GM21619 (cell line): Measurements from ENCODE around the gene CYLD.

Experiments used
- ATAC-seq: cut with Tn5 transposase; IDR thresholded peaks from one replicate; pipeline ENCODE4 v1.9.1; 2021; ENCODE audit not compliant: unreplicated experiment

CYLD gene

DNA sequence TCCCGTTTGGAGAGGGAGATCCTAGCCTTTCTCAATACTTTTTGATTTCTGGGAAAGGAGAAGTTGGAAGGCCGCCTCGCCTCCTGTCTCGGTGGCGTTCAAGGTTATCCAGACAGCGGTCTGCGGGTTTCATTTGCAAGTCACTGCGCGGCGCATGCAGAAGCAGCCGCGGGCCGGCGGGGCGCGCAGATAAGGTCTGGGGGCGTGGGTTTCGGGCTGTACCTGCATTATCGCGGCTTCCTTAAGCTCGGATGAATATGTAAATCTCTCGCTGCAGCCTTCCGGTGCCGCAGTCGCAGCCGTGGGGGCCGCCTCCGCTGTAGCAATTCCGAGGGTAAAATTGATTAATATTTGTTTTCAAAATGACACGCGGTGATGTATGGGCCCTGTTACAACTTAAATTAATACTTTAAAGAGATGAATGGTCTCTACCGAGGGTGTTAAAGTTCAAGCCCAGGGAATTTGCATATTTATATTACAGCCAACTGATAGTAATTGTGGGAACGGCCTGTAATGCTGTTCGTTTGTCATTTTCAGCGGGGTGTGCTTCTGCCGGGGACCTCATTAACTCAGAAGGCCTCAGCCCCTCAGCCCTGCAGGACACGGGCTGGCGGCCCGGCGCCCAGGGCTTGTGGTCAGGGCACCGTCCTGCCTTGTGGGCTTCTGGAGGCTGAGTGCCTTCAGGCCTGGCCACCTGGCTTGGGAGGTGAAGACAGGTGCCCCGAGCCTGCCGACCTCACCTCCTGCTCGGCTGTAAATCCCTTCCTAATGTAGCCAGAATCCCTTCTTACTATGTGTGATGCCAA is 99.4 kb downstream of the CYLD start:
- no peak for ATAC-seq

DNA sequence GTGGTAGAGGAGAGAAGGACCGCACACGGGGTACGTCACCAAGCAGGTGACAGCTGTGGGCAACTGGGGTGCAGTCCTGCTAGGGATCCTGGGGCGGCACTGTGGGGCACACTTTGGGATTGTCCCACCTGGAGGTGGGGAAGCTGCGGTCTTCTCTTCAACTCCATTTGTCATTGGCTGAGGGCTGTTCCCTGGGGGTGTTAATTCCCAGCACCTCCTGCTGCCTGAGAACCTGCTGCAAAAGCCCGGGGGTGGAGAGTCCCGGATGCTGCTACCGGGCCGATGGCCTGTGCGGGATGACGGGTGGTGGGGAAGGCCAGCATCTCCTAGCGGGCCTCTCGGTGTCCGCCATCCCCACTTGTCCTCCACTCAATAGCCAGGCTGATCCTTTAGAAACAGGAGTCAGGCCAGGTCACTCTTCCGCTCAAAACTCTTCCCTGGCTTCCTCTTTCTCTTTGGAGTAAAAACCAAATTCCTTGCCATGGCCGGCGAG is 100.2 kb downstream of the CYLD start:
- ATAC-seq: no peak

DNA sequence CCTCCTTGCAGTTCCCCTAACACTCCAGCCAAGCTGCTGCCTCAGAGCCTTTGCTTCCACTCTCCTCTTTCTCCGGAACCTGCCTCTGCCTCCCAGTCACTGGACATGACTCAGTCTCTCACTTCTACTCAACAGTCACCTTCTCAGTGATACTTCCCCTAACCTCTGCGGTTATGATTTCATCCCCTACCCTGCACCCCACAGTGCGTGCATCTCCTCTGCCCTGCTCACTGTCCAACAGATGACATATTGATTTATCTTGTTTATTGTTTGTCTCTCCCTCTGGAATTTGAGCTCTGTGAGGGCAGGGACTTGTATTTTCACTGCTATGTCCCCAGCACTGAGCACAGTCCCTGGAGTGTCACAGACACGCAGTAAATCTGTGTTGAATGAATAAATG is 100.7 kb downstream of the CYLD start:
- no peak for ATAC-seq

DNA sequence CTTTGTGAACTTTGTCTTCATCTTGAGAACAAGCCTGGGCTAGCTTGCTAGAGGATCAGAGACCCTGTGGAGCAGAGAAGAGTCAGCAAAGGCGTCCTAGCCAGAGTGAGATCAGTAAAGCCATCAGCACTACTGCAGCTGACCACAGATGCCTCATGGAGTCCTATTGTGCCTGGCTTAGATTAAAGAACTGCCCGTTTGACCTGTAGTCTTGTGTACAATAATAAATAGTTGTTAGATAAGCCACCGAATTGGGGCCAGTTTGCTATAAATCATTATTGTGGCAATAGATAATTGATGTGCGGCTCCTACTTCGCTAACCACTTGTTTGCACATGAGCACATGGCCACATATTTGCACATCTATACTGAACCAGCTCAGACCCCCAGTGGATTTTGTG is 103.0 kb downstream of the CYLD start:
- ATAC-seq: no peak

GRCh38 chr16:50845296-50845695 is 103.4 kb downstream of the CYLD start:
- ATAC-seq: no peak

DNA sequence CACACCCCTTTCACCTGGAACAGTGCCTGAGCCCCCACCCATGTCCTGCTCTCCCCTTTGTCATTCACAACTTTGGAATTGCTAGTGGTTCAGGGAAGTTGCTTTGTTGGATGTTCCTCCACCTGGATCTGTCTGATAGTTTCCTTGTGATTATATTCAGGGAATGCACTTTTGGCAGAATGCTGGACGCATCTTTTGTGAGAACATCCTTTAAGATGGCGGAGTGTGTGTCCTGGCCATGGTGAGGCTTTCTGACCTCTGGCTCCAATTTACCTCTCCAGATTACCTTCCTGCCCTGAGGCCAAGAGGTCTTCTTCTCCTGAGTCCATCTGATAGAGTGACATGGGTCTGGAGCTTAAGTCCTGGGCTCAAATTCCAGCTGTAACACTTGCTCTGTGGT is 104.6 kb downstream of the CYLD start:
- ATAC-seq: no peak

- no peak for ATAC-seq
Observed at GRCh38 chr16:50847166-50847565, 105.3 kb downstream of the CYLD start.

DNA sequence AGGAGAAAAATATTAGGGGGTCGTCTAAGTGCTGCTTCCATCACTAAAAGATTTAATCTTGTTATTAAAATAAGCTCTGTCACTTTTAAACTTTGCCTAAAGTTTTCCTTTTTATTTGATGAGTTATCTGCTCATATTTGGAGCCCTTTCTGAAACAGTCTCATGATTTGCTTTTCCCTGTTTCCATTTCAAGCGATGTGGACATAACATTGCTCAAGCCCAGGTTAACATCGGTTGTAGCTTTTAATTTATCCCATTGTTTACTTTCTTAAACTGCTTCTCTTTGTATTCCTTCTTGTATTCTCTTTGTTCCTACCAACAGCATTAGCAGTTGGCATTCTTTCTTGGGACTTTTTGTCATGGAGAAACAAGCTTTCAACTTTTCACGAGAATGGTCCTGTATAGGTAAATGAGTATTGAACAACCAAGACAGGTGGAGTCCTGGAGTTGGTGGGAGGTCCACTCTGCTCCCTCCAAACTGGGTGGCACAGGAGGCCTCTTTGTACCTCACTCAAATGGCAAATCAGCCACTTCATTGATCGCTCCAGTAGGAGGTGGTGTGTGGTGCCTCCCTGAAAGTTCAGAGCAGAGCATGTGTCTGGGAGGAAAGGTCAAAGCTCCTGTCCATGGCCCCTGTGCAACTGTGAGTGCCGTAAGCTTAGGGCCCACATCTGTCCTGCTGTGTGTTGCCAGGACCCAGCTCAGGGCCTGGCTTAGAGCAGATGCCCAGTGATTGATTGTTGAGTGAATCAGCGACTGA is 107.0 kb downstream of the CYLD start:
- no peak for ATAC-seq
